ENCODE results near the gene CCNI2.

GRCh38 chr5:132749506-132749905, 2.3 kb downstream of the CCNI2 start:
- TF ChIP-seq CTCF (IDR thresholded peaks at IDR 0.05) (no peak), ZFX (IDR thresholded peaks at IDR 0.05; ENCODE audit: borderline replicate concordance) (no peak)

Measured in 22Rv1 (cell line).